ENCODE results near the gene ARHGAP15. TPM values are rescaled to one million over a fixed set of nuclear protein-coding genes. Genes with fewer than 3 reads are reported as not detected.

ARHGAP15 gene
- total RNA-seq, 1 donor from 2014 or later = not detected

- Histone ChIP-seq H3K9me3 (ENCODE audit: insufficient read depth, low read depth, low read length) (no peaks in the 10 kb centered on the region), H3K4me3 (ENCODE audit: insufficient read depth, low read depth, low read length) (no peak overlapping the region), H3K4me1 (ENCODE audit: insufficient read depth, low read length) (no peaks in the 10 kb centered on the region), H4K20me1 (ENCODE audit: insufficient read depth, low read length) (no peaks in the 10 kb centered on the region), H3K9ac (ENCODE audit: low read length) (no peak overlapping the region), H3K27me3 (ENCODE audit: insufficient read depth, low read length) (no peaks in the 10 kb centered on the region), H3K4me2 (ENCODE audit: low read length) (no peak overlapping the region), H3K27ac (ENCODE audit: low read depth, low read length) (no peak overlapping the region), H2AFZ (ENCODE audit: low read depth, low read length) (no peak overlapping the region), H3K79me2 (ENCODE audit: insufficient read depth, low read length) (no peaks in the 10 kb centered on the region), H3K36me3 (ENCODE audit: insufficient read depth, low read length) (no peaks in the 10 kb centered on the region)
- no peaks in the 10 kb centered on the region for H3K4me1 Mint-ChIP-seq (ENCODE audit: low read depth, unreplicated experiment)
- H3K27ac Mint-ChIP-seq (ENCODE audit: unreplicated experiment) = no peak overlapping the region
- no peak for FAIRE-seq
- TF ChIP-seq CTCF (IDR thresholded peaks at IDR 0.05; ENCODE audit: insufficient read depth, low read depth, low read length) (no peak), EZH2 (IDR thresholded peaks at IDR 0.05; ENCODE audit: insufficient read depth, low read length) (no peak)
- no peaks in the 10 kb centered on the region for H3K27me3 Mint-ChIP-seq (ENCODE audit: low read depth, unreplicated experiment)
- no peak overlapping the region for H3K4me3 Mint-ChIP-seq (ENCODE audit: unreplicated experiment)
- H3K36me3 Mint-ChIP-seq (ENCODE audit: low read depth, unreplicated experiment) = no peaks in the 10 kb centered on the region
- DNase-seq (ENCODE audit: low read depth) = no peak
- H3K9me3 Mint-ChIP-seq (ENCODE audit: unreplicated experiment) = no peaks in the 10 kb centered on the region
Observed at GRCh38 chr2:143255899-143256298, 126.7 kb downstream of the ARHGAP15 start.

GRCh38 chr2:143258126-143258892 is 129.1 kb downstream of the ARHGAP15 start:
- no peaks in the 10 kb centered on the region for H3K4me1 ChIP-seq (ENCODE audit: insufficient read depth, low read length)
- Mint-ChIP-seq H3K36me3 (ENCODE audit: low read depth, unreplicated experiment) (no peaks in the 10 kb centered on the region), H3K4me1 (ENCODE audit: low read depth, unreplicated experiment) (no peaks in the 10 kb centered on the region), H3K27ac (ENCODE audit: unreplicated experiment) (no peak overlapping the region), H3K9me3 (ENCODE audit: unreplicated experiment) (no peaks in the 10 kb centered on the region), H3K4me3 (ENCODE audit: unreplicated experiment) (no peak overlapping the region), H3K27me3 (ENCODE audit: low read depth, unreplicated experiment) (no peaks in the 10 kb centered on the region)
- H3K36me3 ChIP-seq (ENCODE audit: insufficient read depth, low read length) = no peaks in the 10 kb centered on the region
- FAIRE-seq (no peak), DNase-seq (ENCODE audit: low read depth) (no peak)
- no peak for TF ChIP-seq CTCF (IDR thresholded peaks at IDR 0.05; ENCODE audit: insufficient read depth, low read depth, low read length)
- TF ChIP-seq EZH2 (IDR thresholded peaks at IDR 0.05; ENCODE audit: insufficient read depth, low read length) = no peak
- no peaks in the 10 kb centered on the region for H4K20me1 ChIP-seq (ENCODE audit: insufficient read depth, low read length)
- H3K9ac ChIP-seq (ENCODE audit: low read length) = no peak overlapping the region
- H3K27ac ChIP-seq (ENCODE audit: low read depth, low read length) = no peak overlapping the region
- no peaks in the 10 kb centered on the region for H3K9me3 ChIP-seq (ENCODE audit: insufficient read depth, low read depth, low read length)
- H3K4me3 ChIP-seq (ENCODE audit: insufficient read depth, low read depth, low read length) = no peak overlapping the region
- no peaks in the 10 kb centered on the region for H3K79me2 ChIP-seq (ENCODE audit: insufficient read depth, low read length)
- no peaks in the 10 kb centered on the region for H3K27me3 ChIP-seq (ENCODE audit: insufficient read depth, low read length)
- no peak overlapping the region for H3K4me2 ChIP-seq (ENCODE audit: low read length)
- no peak overlapping the region for H2AFZ ChIP-seq (ENCODE audit: low read depth, low read length)

GRCh38 chr2:143259368-143259958 is 130.2 kb downstream of the ARHGAP15 start:
- H3K4me1 Mint-ChIP-seq (ENCODE audit: low read depth, unreplicated experiment) = no peaks in the 10 kb centered on the region
- Histone ChIP-seq H3K27me3 (ENCODE audit: insufficient read depth, low read length) (no peaks in the 10 kb centered on the region), H3K27ac (ENCODE audit: low read depth, low read length) (no peak overlapping the region), H4K20me1 (ENCODE audit: insufficient read depth, low read length) (no peaks in the 10 kb centered on the region), H3K4me1 (ENCODE audit: insufficient read depth, low read length) (no peaks in the 10 kb centered on the region), H3K79me2 (ENCODE audit: insufficient read depth, low read length) (no peaks in the 10 kb centered on the region), H2AFZ (ENCODE audit: low read depth, low read length) (peak overlapping the region; percentile 67), H3K4me3 (ENCODE audit: insufficient read depth, low read depth, low read length) (no peak overlapping the region), H3K9me3 (ENCODE audit: insufficient read depth, low read depth, low read length) (no peaks in the 10 kb centered on the region), H3K9ac (ENCODE audit: low read length) (no peak overlapping the region), H3K4me2 (ENCODE audit: low read length) (peak overlapping the region; percentile 54), H3K36me3 (ENCODE audit: insufficient read depth, low read length) (no peaks in the 10 kb centered on the region)
- peak; percentile 63 for FAIRE-seq
- TF ChIP-seq CTCF (IDR thresholded peaks at IDR 0.05; ENCODE audit: insufficient read depth, low read depth, low read length) (peak; percentile 93), EZH2 (IDR thresholded peaks at IDR 0.05; ENCODE audit: insufficient read depth, low read length) (no peak)
- no peak overlapping the region for H3K27ac Mint-ChIP-seq (ENCODE audit: unreplicated experiment)
- no peaks in the 10 kb centered on the region for H3K9me3 Mint-ChIP-seq (ENCODE audit: unreplicated experiment)
- H3K36me3 Mint-ChIP-seq (ENCODE audit: low read depth, unreplicated experiment) = no peaks in the 10 kb centered on the region
- H3K27me3 Mint-ChIP-seq (ENCODE audit: low read depth, unreplicated experiment) = no peaks in the 10 kb centered on the region
- DNase-seq (ENCODE audit: low read depth) = peak; percentile 40
- H3K4me3 Mint-ChIP-seq (ENCODE audit: unreplicated experiment) = no peak overlapping the region
